ENCODE measurements around the gene HMG20A.

HMG20A gene

GRCh38 chr15:77480859-77481633 is 60.4 kb downstream of the HMG20A start:
- no peak for DNase-seq

- no peak for DNase-seq
Measured at GRCh38 chr15:77481670-77482069, 61.0 kb downstream of the HMG20A start.

GRCh38 chr15:77482570-77482969 is 61.9 kb downstream of the HMG20A start:
- no peak for DNase-seq

- DNase-seq, result no peak
Measured at GRCh38 chr15:77483425-77484140, 62.9 kb downstream of the HMG20A start.

GRCh38 chr15:77484994-77485393 is 64.3 kb downstream of the HMG20A start:
- DNase-seq, result no peak

GRCh38 chr15:77486542-77487468 is 66.1 kb downstream of the HMG20A start:
- DNase-seq, result no peak

GRCh38 chr15:77487469-77487842 is 66.8 kb downstream of the HMG20A start:
- no peak for DNase-seq

- no peak for DNase-seq
Measured at GRCh38 chr15:77487888-77488287, 67.2 kb downstream of the HMG20A start.

GRCh38 chr15:77489647-77490046 is 69.0 kb downstream of the HMG20A start:
- no peak for DNase-seq

- peak; percentile 80 to 81 for DNase-seq
Measured at GRCh38 chr15:77493324-77493907, 72.7 kb downstream of the HMG20A start.

- DNase-seq, result no peak
Measured at GRCh38 chr15:77494073-77494867, 73.6 kb downstream of the HMG20A start.

GRCh38 chr15:77494964-77495363 is 74.3 kb downstream of the HMG20A start:
- no peak for DNase-seq

- DNase-seq, result no peak
Measured at GRCh38 chr15:77495838-77496596, 75.3 kb downstream of the HMG20A start.

- peak; percentile 67 to 73 for DNase-seq
Measured at GRCh38 chr15:77496715-77497109, 76.0 kb downstream of the HMG20A start.

GRCh38 chr15:77497110-77497737 is 76.5 kb downstream of the HMG20A start:
- no peak for DNase-seq

- no peak for DNase-seq
Measured at GRCh38 chr15:77497942-77498361, 77.3 kb downstream of the HMG20A start.

- no peak for DNase-seq
Measured at GRCh38 chr15:77499087-77499760, 78.5 kb downstream of the HMG20A start.

- DNase-seq, result no peak
Measured at GRCh38 chr15:77500989-77501388, 80.3 kb downstream of the HMG20A start.

- no peak for DNase-seq
Measured at GRCh38 chr15:77502379-77503095, 81.8 kb downstream of the HMG20A start.

All from AML-193 (cell line).